Mesenchymal stem cell (in vitro differentiated cells and primary cell): Measurements from ENCODE around the gene SURF6.
A peak's percentile ranks its signal among the peaks of the same experiment; 100 is the strongest.

Experiments
- DNase-seq: peaks from one replicate; pipeline ENCODE4 v3.0.0-alpha.2; 2013
- H2AFZ ChIP-seq: one replicate; pipeline ENCODE4 v1.6.1; 2013; ENCODE audit warnings: low read depth, mild to moderate bottlenecking, control low read depth, inconsistent platforms, low read length, moderate library complexity
- H2AK5ac ChIP-seq: 2 replicates; pipeline ENCODE4 v1.6.1; 2013; ENCODE audit warnings: low read length, moderate library complexity, mild to moderate bottlenecking, inconsistent platforms; ENCODE audit not compliant: severe bottlenecking
- H2BK120ac ChIP-seq: one replicate; pipeline ENCODE4 v1.6.1; 2013; ENCODE audit warnings: low read depth, mild to moderate bottlenecking, inconsistent platforms, low read length, moderate library complexity
- H2BK12ac ChIP-seq, 2 experiments: one replicate each; pipeline ENCODE4 v1.6.1; 2013; ENCODE audit warnings: inconsistent platforms in 2 of 2, low read length in 2 of 2, mild to moderate bottlenecking in 2 of 2, moderate library complexity in 2 of 2, control low read depth in 1 of 2
- H2BK15ac ChIP-seq: one replicate; pipeline ENCODE4 v1.6.1; 2013; ENCODE audit warnings: mild to moderate bottlenecking, low read depth, inconsistent platforms; ENCODE audit not compliant: poor library complexity, severe bottlenecking
- H2BK5ac ChIP-seq: 2 replicates; pipeline ENCODE4 v1.6.1; 2013; ENCODE audit warnings: low read depth, mild to moderate bottlenecking, low read length, control low read depth, inconsistent platforms; ENCODE audit not compliant: poor library complexity, severe bottlenecking
- H3K14ac ChIP-seq, 2 experiments: one replicate each; pipeline ENCODE4 v1.6.1; 2013; ENCODE audit warnings: inconsistent platforms in 2 of 2, low read length in 2 of 2, control low read depth in 1 of 2, mild to moderate bottlenecking in 1 of 2, moderate library complexity in 1 of 2
- H3K18ac ChIP-seq, 2 experiments: one replicate each; pipeline ENCODE4 v1.6.1; 2013; ENCODE audit warnings: inconsistent platforms in 2 of 2, low read length in 2 of 2, control low read depth in 1 of 2, low read depth in 1 of 2, mild to moderate bottlenecking in 1 of 2
- H3K23ac ChIP-seq, 2 experiments: one replicate each; pipeline ENCODE4 v1.6.1; 2013; ENCODE audit warnings: inconsistent platforms in 2 of 2, low read length in 2 of 2, mild to moderate bottlenecking in 2 of 2, moderate library complexity in 2 of 2, control low read depth in 1 of 2
- H3K27ac ChIP-seq: 2 replicates; pipeline ENCODE4 v1.5.1; 2013; ENCODE audit warnings: mild to moderate bottlenecking, moderate library complexity, low read length, control low read depth, inconsistent platforms; ENCODE audit not compliant: poor library complexity, severe bottlenecking
- H3K27me3 ChIP-seq, 2 experiments: 2 replicates each; pipeline versions ENCODE4 v1.6.1 to v1.7.0; 2013; ENCODE audit warnings: low read length in 2 of 2, mild to moderate bottlenecking in 2 of 2, moderate library complexity in 2 of 2, control low read depth in 1 of 2, inconsistent platforms in 1 of 2; ENCODE audit not compliant: control insufficient read depth in 1 of 2, insufficient read depth in 1 of 2
- H3K36me3 ChIP-seq, 2 experiments: 2 replicates each; pipeline versions ENCODE4 v1.6.1 to v1.7.0; 2013; ENCODE audit warnings: low read length in 2 of 2, control low read depth in 1 of 2, inconsistent platforms in 1 of 2, low read depth in 1 of 2, mild to moderate bottlenecking in 1 of 2; ENCODE audit not compliant: insufficient read depth in 2 of 2, control insufficient read depth in 1 of 2
- H3K4ac ChIP-seq, 2 experiments: one replicate each; pipeline ENCODE4 v1.6.1; 2013; ENCODE audit warnings: inconsistent platforms in 2 of 2, low read length in 2 of 2, mild to moderate bottlenecking in 2 of 2, moderate library complexity in 2 of 2, control low read depth in 1 of 2, low read depth in 1 of 2
- H3K4me1 ChIP-seq: 2 replicates; pipeline ENCODE4 v1.6.1; 2013; ENCODE audit warnings: low read depth, low read length, control low read depth; ENCODE audit not compliant: control insufficient read depth, insufficient read depth
- H3K4me2 ChIP-seq: 2 replicates; pipeline ENCODE4 v1.6.1; 2013; ENCODE audit warnings: low read length, mild to moderate bottlenecking, inconsistent platforms; ENCODE audit not compliant: poor library complexity, severe bottlenecking
- H3K4me3 ChIP-seq, 2 experiments: 2 replicates each; pipeline versions ENCODE4 v1.5.1 to v1.7.0; 2013; ENCODE audit warnings: low read length in 2 of 2, mild to moderate bottlenecking in 2 of 2, control low read depth in 1 of 2, low read depth in 1 of 2; ENCODE audit not compliant: insufficient read depth in 1 of 2
- H3K79me1 ChIP-seq: replicated peaks from 2 replicates; pipeline ENCODE4 v1.6.1; 2013; ENCODE audit warnings: mild to moderate bottlenecking, control low read depth, low read length, inconsistent platforms; ENCODE audit not compliant: poor library complexity, severe bottlenecking
- H3K9ac ChIP-seq: 2 replicates; pipeline ENCODE4 v1.7.0; 2013; ENCODE audit warnings: mild to moderate bottlenecking, low read length, moderate library complexity
- H3K9me3 ChIP-seq: 2 replicates; pipeline ENCODE4 v1.7.0; 2013; ENCODE audit warnings: mild to moderate bottlenecking, low read length; ENCODE audit not compliant: control insufficient read depth
- H4K8ac ChIP-seq: one replicate; pipeline ENCODE4 v1.6.1; 2013; ENCODE audit warnings: inconsistent platforms, mild to moderate bottlenecking, low read length, moderate library complexity
- H4K91ac ChIP-seq: one replicate; pipeline ENCODE4 v1.6.1; 2013; ENCODE audit warnings: mild to moderate bottlenecking, low read length, inconsistent platforms
- WGBS: methylation state at CpG from one replicate; pipeline ENCODE4 v1.1.7; 2013; ENCODE audit warnings: mixed read lengths; 5-methylcytosine and 5-hydroxymethylcytosine counted together

SURF6 gene

GRCh38 chr9:133361507-133362092 is 25.6 kb upstream of the SURF6 start:
- Histone ChIP-seq H3K27ac (no peak overlapping the region), H2BK12ac (no peak overlapping the region), H3K14ac (no peak overlapping the region), H2AK5ac (no peak overlapping the region), H3K4me1 (peaks cover 29% of the 10 kb centered on the region), H2BK120ac (no peak overlapping the region), H3K4me3 (no peak overlapping the region), H4K8ac (no peak overlapping the region), H3K4ac (no peak overlapping the region), H3K4me2 (no peak overlapping the region), H3K79me1 (peaks cover 47% of the 10 kb centered on the region), H3K9ac (no peak overlapping the region), H3K18ac (no peak overlapping the region), H2AFZ (no peak overlapping the region), H3K36me3 (peaks cover 74 to 80% of the 10 kb centered on the region in 2 experiments), H4K91ac (no peak overlapping the region), H3K27me3 (no peaks in the 10 kb centered on the region), H2BK15ac (no peak overlapping the region), H2BK5ac (no peak overlapping the region), H3K23ac (no peak overlapping the region), H3K9me3 (no peaks in the 10 kb centered on the region)
- 96% methylated on average over 13 of the region's 13 CpGs for WGBS
- DNase-seq = no peak

GRCh38 chr9:133360400-133361393 is 24.7 kb upstream of the SURF6 start:
- no peak overlapping the region for H4K91ac ChIP-seq

GRCh38 chr9:133359399-133360175 is 23.6 kb upstream of the SURF6 start:
- H2BK15ac ChIP-seq = no peak overlapping the region
- H3K4ac ChIP-seq = no peak overlapping the region
- no peak overlapping the region for H2AFZ ChIP-seq
- H3K79me1 ChIP-seq = peaks cover 49% of the 10 kb centered on the region
- no peak overlapping the region for H2BK120ac ChIP-seq
- peak overlapping the region; percentile 21 for H4K91ac ChIP-seq
- peaks cover 54 to 72% of the 10 kb centered on the region in 2 experiments for H3K36me3 ChIP-seq
- H2BK12ac ChIP-seq = peak overlapping the region in 1 of 2 experiments; percentile 10
- H2AK5ac ChIP-seq = no peak overlapping the region
- H3K4me1 ChIP-seq = peaks cover 28% of the 10 kb centered on the region
- no peak overlapping the region for H2BK5ac ChIP-seq
- peak overlapping the region; percentile 29 for H3K9ac ChIP-seq
- H3K18ac ChIP-seq = peak overlapping the region in 1 of 2 experiments; percentile 14
- H3K4me3 ChIP-seq = no peak overlapping the region
- H3K27me3 ChIP-seq = no peaks in the 10 kb centered on the region
- peak overlapping the region in 1 of 2 experiments; percentile 68 for H3K14ac ChIP-seq
- WGBS = 85% methylated on average over 20 of the region's 20 CpGs
- H4K8ac ChIP-seq = peak overlapping the region; percentile 21
- no peak overlapping the region for H3K23ac ChIP-seq
- DNase-seq = no peak
- no peaks in the 10 kb centered on the region for H3K9me3 ChIP-seq
- no peak overlapping the region for H3K4me2 ChIP-seq
- no peak overlapping the region for H3K27ac ChIP-seq

More at GRCh38 chr9:133360400-133361393, 24.7 kb upstream of the SURF6 start:
- no peak overlapping the region for H3K4me2 ChIP-seq
- 87% methylated on average over 21 of the region's 21 CpGs for WGBS
- H2AFZ ChIP-seq = no peak overlapping the region
- H3K36me3 ChIP-seq = peaks cover 65 to 75% of the 10 kb centered on the region in 2 experiments
- DNase-seq = no peak
- H3K23ac ChIP-seq = peak overlapping the region in 1 of 2 experiments; percentile 23
- no peak overlapping the region for H3K4me3 ChIP-seq
- H3K27me3 ChIP-seq = no peaks in the 10 kb centered on the region
- peaks cover 47% of the 10 kb centered on the region for H3K79me1 ChIP-seq
- H3K9me3 ChIP-seq = no peaks in the 10 kb centered on the region
- H2BK120ac ChIP-seq = no peak overlapping the region
- H3K27ac ChIP-seq = no peak overlapping the region
- no peak overlapping the region for H3K9ac ChIP-seq
- no peak overlapping the region for H3K4ac ChIP-seq
- H3K14ac ChIP-seq = no peak overlapping the region
- peak overlapping the region in 1 of 2 experiments; percentile 18 for H3K18ac ChIP-seq
- H2BK12ac ChIP-seq = no peak overlapping the region
- H2BK15ac ChIP-seq = peak overlapping the region; percentile 6
- H2BK5ac ChIP-seq = no peak overlapping the region
- H4K8ac ChIP-seq = no peak overlapping the region
- peaks cover 29% of the 10 kb centered on the region for H3K4me1 ChIP-seq
- no peak overlapping the region for H2AK5ac ChIP-seq
